Measurements from ENCODE around the gene IL4R. TPM values are rescaled to one million over a fixed set of nuclear protein-coding genes. Genes with fewer than 3 reads are reported as not detected.
"Not testable (repeated sequence)": the region's sequence is repeated elsewhere in the genome, so short reads cannot be mapped to it uniquely, and the experiment has no call there.

Gene IL4R
- total RNA-seq, 1 experiment from 2014 or later, result 28.6 TPM

DNA sequence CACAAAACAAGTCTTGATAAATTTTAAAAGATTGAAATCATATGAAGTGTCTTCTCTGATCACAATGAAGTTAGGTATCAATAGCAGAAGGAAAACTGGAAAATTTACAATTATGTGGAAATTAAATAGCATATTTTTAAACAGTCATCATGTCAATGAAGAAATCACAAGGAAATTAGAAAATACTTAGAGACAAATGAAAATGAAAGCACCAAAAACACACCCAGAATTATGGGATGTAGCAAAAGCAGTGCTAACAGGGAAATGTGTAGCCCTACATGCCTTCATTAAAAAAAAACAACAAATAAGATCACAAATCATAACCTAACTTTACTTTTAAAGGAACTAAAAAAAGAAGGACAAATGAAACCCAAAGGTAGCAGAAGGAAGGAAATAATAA is 80.7 kb downstream of the IL4R start:
- no peak overlapping the region for H2BK15ac ChIP-seq (ENCODE audit: low read depth, low read length)
- TF ChIP-seq CTCF (conservative IDR thresholded peaks at IDR 0.05), result no peak

DNA sequence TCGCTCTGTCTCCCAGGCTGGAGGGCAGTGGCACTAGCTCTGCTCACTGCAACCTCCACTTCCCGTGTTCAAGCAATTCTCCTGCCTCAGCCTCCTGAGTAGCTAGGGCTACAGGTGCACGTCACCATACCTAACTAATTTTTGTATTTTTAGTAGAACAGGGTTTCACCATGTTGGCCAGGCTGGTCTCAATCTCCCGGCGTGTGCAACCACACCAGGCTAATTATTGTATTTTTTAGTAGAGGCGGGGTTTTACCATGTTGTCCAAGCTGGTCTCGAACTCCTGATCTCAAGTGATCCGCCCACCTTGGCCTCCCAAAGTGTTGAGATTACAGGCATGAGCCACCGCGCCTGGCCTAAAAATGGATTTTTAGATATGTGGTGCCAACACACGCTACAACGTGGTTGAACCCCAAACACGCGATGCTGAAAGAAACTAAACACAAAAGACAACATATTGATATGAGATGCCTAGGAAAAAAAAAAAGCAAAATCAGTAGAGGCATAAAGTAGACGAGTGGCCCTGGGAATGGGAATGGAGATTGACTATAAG is 84.6 kb downstream of the IL4R start:
- not testable (repeated sequence) for H2AFZ ChIP-seq (ENCODE audit: low read length); H3K23ac ChIP-seq (ENCODE audit: insufficient read length, low read depth, low read length); H2BK20ac ChIP-seq (ENCODE audit: low read depth, low read length, poor library complexity, severe bottlenecking); H4K5ac ChIP-seq (ENCODE audit: insufficient read length, low read depth, low read length); H2BK12ac ChIP-seq (ENCODE audit: insufficient read length, low read depth, low read length); H2BK120ac ChIP-seq (ENCODE audit: low read depth, low read length, poor library complexity, severe bottlenecking); H3K18ac ChIP-seq (ENCODE audit: insufficient read length, low read depth, low read length); H3K9me3 Mint-ChIP-seq; H3K9ac ChIP-seq (ENCODE audit: extremely low read depth, insufficient read length, low read length); H3K36me3 Mint-ChIP-seq (ENCODE audit: insufficient read depth in 1 of 3, low read depth in 3 of 3); H3K27me3 Mint-ChIP-seq (ENCODE audit: low read depth); H2BK5ac ChIP-seq (ENCODE audit: insufficient read length, low read length); H3K4ac ChIP-seq (ENCODE audit: low read depth, low read length); H3K79me2 ChIP-seq (ENCODE audit: insufficient read depth, low read length); H2AK5ac ChIP-seq (ENCODE audit: insufficient read length, low read length); H3K56ac ChIP-seq (ENCODE audit: insufficient read length, low read depth, low read length); H3T11ph ChIP-seq (ENCODE audit: low read length); H3K14ac ChIP-seq (ENCODE audit: insufficient read depth, low read length); H3K4me1 ChIP-seq (ENCODE audit: insufficient read depth, low read length); H3K27me3 ChIP-seq (ENCODE audit: insufficient read depth, low read length); H3K79me1 ChIP-seq (ENCODE audit: insufficient read depth, low read depth, low read length, poor library complexity, severe bottlenecking); H4K8ac ChIP-seq (replicated peaks; ENCODE audit: insufficient read length, low read depth, low read length); H3K27ac ChIP-seq (ENCODE audit: insufficient read length, low read depth, low read length); DNase-seq; H3K27ac Mint-ChIP-seq; H3K23me2 ChIP-seq (ENCODE audit: insufficient read length, low read depth, low read length, poor library complexity, severe bottlenecking); H4K91ac ChIP-seq (ENCODE audit: insufficient read length, low read depth, low read length); H3K4me3 Mint-ChIP-seq; H2BK15ac ChIP-seq (ENCODE audit: low read depth, low read length); H3K4me2 ChIP-seq (ENCODE audit: insufficient read depth, insufficient read length, low read length); H4K20me1 ChIP-seq (ENCODE audit: control insufficient read depth, insufficient read depth, insufficient read length); H3K9me3 ChIP-seq (ENCODE audit: control insufficient read depth, low read depth, low read length)
- no CpG with 5 or more reads among the region's 15 CpGs for WGBS (ENCODE audit: extremely low coverage, insufficient read length, low lambda C conversion rate)
- H3K4me1 Mint-ChIP-seq, result peaks cover 9 to 11% of the 10 kb centered on the region in 2 experiments; a peak in 3 of 4 replicates

More for the DNA sequence above, 80.7 kb downstream of the IL4R start:
- Histone ChIP-seq H3K9ac (ENCODE audit: extremely low read depth, insufficient read length, low read length) (no peak overlapping the region), H2BK12ac (ENCODE audit: insufficient read length, low read depth, low read length) (no peak overlapping the region), H4K91ac (ENCODE audit: insufficient read length, low read depth, low read length) (no peak overlapping the region), H2BK20ac (ENCODE audit: low read depth, low read length, poor library complexity, severe bottlenecking) (no peak overlapping the region), H3K23ac (ENCODE audit: insufficient read length, low read depth, low read length) (no peak overlapping the region), H2AFZ (ENCODE audit: low read length) (no peak overlapping the region), H2BK120ac (ENCODE audit: low read depth, low read length, poor library complexity, severe bottlenecking) (no peak overlapping the region), H3K4me1 (ENCODE audit: insufficient read depth, low read length) (no peaks in the 10 kb centered on the region), H3K79me1 (ENCODE audit: insufficient read depth, low read depth, low read length, poor library complexity, severe bottlenecking) (no peaks in the 10 kb centered on the region), H3K79me2 (ENCODE audit: insufficient read depth, low read length) (no peaks in the 10 kb centered on the region), H3K56ac (ENCODE audit: insufficient read length, low read depth, low read length) (no peak overlapping the region), H2AK5ac (ENCODE audit: insufficient read length, low read length) (no peak overlapping the region), H3K23me2 (ENCODE audit: insufficient read length, low read depth, low read length, poor library complexity, severe bottlenecking) (no peaks in the 10 kb centered on the region), H3K27me3 (ENCODE audit: insufficient read depth, low read length) (no peaks in the 10 kb centered on the region), H2BK5ac (ENCODE audit: insufficient read length, low read length) (no peak overlapping the region), H3K9me3 (ENCODE audit: control insufficient read depth, low read depth, low read length) (no peaks in the 10 kb centered on the region), H3K4me2 (ENCODE audit: insufficient read depth, insufficient read length, low read length) (no peak overlapping the region), H3K27ac (ENCODE audit: insufficient read length, low read depth, low read length) (no peak overlapping the region), H3T11ph (ENCODE audit: low read length) (no peak overlapping the region), H3K4ac (ENCODE audit: low read depth, low read length) (no peak overlapping the region), H3K14ac (ENCODE audit: insufficient read depth, low read length) (no peak overlapping the region), H3K18ac (ENCODE audit: insufficient read length, low read depth, low read length) (no peak overlapping the region), H4K20me1 (ENCODE audit: control insufficient read depth, insufficient read depth, insufficient read length) (no peaks in the 10 kb centered on the region), H4K5ac (ENCODE audit: insufficient read length, low read depth, low read length) (no peak overlapping the region), H4K8ac (replicated peaks; ENCODE audit: insufficient read length, low read depth, low read length) (no peak overlapping the region)
- peaks cover 2 to 4% of the 10 kb centered on the region in 2 experiments; a peak in 3 of 5 replicates for H3K9me3 Mint-ChIP-seq
- H3K27ac Mint-ChIP-seq, result no peak overlapping the region
- H3K36me3 Mint-ChIP-seq (ENCODE audit: insufficient read depth in 1 of 3, low read depth in 3 of 3), result no peaks in the 10 kb centered on the region
- H3K27me3 Mint-ChIP-seq (ENCODE audit: low read depth), result peaks cover 2% of the 10 kb centered on the region; the same call in 1 of the 2 replicates
- no peaks in the 10 kb centered on the region for H3K4me1 Mint-ChIP-seq
- no peak overlapping the region for H3K4me3 Mint-ChIP-seq
- DNase-seq, result no peak
